HG02623 (cell line): Measurements from ENCODE around the gene DENND2A.
"Not testable (repeated sequence)": the region's sequence is repeated elsewhere in the genome, so short reads cannot be mapped to it uniquely, and the experiment has no call there.

Source experiments
- ATAC-seq: cut with Tn5 transposase; IDR thresholded peaks from one replicate; pipeline ENCODE4 v1.9.1; 2021; ENCODE audit warnings: moderate library complexity; ENCODE audit not compliant: unreplicated experiment

Gene DENND2A

DNA sequence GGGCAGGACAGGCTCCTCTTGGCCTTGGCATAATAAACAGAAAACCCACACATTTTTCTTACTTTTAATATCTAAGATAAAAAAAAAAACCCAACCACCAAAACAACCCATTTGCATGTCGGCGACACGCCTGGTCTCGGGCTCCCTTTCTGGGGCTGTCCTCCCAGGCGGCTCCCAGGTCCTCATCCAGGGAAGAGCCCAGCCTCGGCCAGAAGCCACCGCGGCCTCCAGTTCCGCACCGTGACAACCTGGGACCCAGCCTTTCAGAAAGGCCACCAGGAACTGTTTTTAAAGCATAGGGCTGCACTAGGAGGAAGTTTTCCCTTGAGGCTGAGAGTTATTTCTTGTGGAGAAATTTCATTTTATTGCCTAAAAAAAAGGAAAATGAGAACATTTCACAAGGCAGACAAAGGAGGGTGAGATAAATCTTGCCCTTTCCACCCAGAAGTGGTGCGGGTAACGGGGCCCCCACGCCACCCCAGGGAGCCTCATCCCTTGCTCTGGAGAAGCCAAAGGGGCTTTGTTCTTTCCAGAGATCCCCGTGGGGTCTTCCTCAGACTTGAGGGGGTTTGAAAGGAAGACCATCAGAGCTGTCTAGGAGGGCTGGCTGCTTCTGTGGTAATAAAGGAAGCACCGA lies 122.1 kb downstream of the DENND2A start:
- no peak for ATAC-seq

DNA sequence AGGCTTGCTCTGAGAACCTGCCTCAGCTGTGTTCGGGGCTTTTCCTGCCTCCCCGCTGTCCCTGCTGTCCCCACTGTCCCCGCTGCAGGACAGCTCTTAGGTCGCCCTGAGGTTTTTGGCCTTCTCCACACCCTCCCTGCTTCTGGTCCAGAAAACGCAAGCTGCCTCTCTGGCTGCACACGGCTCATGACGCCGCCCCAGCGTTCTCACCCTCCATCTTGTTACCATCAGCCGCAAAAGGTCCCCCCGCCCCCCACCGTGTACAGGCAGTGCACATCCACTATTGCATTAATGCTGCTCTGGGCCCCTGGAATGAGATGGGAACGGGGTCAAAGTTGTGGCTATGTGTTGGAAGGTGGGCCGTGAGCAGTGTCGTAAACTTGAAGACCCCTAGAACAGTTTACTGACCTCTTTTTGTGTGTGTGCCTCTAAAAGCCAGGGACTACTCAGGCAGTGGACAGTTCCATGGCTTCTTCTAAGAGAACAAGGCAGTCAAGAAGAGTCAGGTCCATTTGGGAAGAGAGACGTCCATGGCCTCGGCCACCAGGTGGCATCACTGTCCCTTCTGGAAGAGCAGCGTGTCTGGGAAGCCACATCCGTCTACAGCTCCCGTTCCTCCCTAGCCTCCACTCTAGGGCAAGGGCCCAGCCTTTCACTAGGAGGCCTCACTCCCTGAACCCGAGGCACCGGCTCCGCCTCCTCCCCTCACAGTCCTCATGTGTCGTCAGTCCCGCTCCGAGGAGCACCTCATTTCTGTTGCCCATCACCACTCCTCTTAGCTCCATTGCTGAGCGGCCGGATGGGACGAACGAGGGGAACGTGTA lies 122.9 kb downstream of the DENND2A start:
- ATAC-seq: no peak

DNA sequence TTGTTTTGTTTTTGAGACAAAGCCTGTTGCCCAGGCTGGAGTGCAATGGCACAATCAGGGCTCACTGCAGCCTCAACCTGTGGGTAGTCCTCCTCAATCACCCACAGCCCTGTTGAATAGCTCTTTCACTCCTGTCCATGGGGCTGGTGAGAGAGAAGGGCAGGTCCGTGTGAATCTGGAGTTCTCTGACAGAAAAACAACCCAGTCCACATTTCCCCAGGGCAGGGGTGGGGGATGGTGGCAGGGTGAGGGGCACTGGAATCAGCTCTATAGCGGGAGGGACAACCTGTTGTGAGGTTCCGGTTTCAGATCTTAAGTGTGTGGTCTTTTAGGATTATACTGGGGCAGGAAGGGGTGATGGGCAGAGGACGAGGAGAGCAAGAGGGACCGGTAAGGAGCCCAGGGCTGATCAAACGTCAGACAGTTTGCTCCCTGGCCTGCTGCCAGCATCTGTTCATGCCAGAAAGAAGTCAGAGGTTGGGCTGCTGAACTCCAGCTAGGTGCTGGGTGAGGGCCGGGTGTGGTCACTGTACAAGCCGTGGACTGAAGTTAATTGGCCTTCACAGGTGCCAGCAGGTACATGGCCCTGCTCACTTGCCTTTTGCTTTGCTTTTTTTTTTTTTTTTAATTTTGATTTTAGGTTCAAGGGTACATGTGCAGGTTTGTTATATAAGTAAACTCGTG lies 128.2 kb downstream of the DENND2A start:
- no peak for ATAC-seq

DNA sequence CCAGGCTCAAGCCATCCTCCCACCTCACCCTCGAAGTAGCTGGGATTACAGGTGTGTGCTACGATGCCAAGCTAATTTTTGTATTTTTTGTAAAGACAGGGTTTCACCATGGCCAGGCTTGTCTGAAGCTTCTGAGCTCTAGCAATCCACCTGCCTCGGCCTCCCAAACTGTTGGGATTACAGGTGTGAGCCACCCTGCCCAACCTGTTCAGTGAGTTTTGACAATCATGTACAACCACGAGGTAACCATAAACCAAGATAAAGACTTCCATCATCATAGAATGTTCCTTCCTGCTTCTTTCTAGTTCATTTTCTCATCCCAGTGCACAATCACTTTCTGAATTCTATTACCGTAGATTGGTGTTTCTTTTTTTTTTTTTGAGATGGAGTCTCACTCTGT lies 130.8 kb downstream of the DENND2A start:
- ATAC-seq: no peak

DNA sequence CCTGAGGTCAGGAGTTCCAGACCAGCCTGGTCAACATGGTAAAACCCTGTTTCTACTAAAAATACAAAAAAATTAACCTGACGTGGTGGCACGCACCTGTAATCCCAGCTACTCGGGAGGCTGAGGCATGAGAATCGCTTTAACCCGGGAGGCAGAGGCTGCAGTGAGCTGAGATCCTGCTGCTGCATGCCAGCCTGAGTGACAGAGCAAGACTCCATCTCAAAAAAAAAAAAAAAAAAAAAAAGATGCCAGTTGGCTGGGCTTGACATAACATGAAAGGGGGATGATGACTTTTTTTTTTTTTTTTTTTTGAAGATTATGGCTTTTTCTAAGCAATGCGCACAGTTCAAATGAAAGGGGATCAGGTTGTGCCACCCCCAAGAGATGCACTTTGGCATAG lies 133.1 kb downstream of the DENND2A start:
- ATAC-seq: not testable (repeated sequence)

DNA sequence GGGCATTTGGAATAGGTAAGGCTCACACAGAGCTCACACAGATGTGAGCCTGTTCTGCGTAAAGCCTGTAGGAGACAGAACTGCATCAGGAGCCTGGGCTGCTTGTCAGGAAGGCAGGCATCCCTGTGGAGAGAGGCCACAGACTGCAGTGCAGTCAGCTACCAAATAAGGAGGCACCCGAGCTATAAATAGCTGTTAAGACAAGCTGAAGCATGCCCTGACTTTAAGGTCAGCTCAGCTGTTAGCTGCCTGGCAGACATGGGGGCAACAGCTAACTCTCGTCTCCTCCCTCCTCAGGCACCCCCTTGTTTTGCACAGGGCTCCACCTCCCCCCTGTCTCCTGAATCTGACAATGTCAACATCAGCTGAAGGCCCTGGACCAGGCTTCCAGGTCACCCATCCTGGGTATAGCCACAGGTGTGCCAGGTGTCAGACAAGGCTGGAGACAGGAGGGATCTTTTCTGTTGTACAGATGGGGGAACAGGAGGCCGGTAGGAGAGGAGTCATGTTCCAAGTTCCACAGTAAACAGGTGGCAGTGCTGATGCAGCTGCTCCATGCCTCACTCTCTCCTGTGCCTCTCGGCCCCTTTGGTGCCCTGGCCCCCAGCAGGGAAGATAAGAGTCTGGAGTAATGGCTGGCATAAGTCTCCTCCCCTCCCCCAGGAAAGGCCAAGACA lies 133.7 kb downstream of the DENND2A start:
- ATAC-seq: no peak

DNA sequence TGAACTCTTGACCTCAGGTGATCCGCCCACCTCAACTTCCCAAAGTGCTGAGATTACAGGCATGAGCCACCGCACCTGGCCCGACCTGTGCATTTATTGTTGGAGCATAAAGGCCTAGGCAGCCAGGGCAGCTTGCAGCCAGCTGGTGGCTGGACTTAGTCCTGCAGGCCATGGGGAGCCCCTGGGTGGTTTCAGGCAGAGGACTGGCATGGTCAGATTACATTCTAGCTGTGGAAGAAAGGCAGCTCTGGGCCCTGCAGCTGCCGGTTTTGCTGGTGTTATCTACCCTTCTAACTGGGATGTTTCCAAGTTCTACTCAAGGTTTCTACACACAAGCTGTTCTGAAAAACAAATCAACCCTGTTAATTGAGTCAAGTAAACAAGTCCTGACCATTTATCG lies 138.6 kb downstream of the DENND2A start:
- no peak for ATAC-seq

DNA sequence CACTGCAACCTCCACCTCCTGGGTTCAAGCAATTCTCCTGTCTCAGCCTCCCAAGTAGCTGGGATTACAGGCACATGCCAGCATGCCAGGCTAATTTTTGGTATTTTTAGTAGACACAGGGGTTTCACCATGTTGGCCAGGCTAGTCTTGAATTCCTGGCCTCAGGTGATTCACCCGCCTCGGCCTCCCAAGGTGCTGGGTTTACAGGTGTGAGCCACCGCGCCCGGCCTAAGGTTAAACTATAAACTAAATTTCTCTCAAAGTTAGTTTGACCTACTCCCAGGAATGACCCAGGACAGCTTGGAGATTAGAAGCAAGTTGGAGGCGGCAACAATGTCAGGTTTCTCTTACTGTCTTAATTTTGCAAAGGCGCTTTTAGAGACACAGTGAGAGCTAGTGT lies 142.8 kb downstream of the DENND2A start:
- ATAC-seq: not testable (repeated sequence)

DNA sequence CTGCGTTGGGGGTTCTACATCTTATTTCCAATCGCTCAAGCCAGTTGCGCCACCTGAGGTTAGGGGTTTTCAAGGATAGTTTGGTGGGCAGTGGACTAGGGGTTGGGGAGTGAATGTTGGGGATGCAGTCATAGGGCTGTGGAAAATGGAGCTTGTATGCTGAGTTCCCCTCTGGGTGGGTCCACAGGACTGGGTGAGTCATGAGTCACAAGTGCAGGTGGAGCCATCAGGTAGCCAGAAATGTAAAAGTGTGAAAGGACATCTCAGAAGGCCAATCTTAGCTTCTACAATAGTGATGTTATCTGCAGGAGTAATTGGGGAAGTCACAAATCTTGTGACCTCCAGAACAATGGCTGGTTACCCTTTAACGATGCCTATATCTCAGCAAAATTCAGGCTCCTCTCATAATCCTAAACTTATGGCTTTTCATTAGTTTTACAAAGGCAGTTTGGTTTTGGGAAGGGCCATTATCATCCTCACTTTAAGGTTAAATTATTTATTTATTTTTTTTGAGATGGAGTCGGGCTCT lies 143.3 kb downstream of the DENND2A start:
- ATAC-seq: no peak

DNA sequence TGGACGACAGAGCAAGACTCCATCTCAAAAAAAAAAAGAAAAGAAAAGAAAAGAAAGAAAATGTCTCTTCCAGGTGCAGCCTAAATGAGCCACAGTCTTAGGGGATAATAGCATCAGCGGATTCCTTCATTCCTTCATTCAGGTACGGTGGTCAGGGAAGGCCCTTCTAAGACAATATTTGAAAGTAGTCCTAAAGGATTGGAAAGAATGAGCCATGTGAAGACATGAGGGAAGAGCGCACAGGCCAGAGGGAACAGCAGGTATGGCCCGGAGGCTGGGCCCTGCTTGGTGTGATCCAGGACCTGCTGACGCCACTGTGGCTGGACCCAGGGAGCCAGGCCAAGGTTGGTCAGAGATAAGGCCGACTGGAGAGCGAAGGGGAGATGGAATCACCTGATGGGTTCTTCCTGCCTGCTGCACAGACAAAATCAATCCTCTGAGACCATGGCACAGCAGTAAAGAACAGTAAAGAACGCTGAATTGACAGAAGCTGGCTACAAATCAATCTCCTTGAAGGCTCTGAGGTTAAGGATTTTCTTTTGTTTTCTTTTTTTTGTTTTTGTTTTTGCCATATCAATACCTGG lies 145.0 kb downstream of the DENND2A start:
- ATAC-seq: no peak

DNA sequence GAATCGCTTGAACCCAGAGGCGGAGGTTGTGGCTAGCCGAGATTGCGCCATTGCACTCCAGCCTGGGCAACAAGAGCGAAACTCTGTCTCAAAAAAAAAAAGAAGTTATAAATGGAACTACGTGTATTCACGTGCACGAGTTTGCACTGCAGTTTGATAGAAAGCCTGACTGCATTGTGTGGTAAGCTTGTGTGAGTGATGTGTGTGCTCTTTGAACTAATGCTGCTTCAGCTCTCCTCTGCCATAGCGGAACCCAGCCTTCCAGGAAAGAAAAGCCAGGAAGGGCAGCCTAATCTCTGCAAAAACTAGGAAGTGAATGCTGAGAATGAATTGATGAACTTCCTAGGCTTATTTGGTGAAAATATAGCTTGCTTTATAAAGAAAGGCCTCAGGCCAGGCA lies 145.7 kb downstream of the DENND2A start:
- ATAC-seq: no peak

DNA sequence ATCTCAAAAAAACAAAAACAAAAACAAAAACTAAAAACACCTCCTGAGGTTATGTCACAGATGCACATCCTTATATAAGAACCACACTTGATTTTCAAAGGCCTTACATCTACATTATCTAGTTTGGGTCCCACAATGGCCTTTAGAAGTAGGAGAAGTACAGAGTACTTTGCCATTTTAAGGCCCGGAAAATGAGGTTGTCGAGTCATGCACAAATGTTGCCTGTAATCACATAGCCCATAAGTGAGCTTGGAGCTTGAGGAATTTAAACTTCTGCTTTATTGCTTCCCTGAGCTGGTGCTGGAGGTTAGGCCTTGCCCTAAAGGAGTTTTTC lies 151.6 kb downstream of the DENND2A start:
- no peak for ATAC-seq

DNA sequence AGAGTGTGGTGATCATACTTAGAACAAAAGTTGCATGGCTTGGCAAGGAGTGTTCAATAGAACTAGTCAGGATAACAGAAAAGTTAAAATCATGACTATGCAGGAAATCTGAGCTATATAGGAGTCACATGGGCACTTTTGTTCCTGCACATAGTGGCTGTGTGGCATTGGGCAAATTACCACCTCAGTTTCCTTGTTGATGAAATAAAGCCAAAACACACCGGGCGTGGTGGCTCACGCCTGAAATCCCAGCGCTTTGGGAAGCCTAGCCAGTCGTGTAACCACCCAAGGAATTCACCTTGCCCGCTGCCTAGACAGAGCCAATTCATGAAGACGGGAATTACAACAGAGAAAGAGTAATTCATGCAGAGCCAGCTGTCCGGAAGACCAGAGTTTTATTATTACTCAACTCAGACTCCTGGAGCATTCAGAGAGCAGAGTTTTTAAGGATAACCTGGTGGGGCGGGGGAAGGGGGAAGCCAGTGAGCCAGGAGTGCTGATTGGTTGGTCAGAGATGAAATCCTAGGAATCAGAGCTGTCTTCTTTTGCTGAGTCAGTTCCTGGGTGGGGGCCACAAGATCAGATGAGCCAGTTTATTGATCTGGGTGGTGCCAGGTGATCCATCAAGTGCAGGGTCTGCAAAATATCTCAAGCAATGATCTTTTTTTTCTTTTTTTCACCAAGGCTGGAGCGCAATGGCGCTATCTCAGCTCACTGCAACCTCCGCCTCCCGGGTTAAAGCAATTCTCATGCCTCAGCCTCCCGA lies 154.9 kb downstream of the DENND2A start:
- no peak for ATAC-seq

DNA sequence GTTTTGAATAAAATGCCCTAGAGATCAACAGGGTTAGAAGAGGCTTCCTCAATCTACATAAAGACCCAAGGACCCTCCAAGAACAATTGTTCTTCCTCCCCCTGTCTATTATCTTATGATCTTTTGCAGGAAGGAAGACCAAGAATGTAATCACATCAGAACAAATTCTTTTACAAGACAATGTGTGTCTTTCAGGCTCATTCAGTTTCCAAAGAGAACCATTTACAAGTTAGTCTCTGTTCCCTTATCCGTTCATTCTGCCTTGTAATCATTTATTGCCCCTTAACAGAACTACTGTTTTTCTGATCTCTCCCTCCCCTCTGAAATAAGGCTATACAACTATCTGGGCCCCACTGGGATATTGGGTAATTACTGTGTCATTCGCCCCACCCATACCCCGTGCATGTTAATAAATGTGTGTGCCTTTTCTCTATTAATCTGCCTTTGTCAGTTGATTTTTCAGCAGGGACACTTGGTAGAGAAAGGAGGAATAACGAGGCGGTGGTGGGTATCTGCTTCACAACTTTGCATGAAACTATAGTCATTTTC lies 155.6 kb downstream of the DENND2A start:
- no peak for ATAC-seq

DNA sequence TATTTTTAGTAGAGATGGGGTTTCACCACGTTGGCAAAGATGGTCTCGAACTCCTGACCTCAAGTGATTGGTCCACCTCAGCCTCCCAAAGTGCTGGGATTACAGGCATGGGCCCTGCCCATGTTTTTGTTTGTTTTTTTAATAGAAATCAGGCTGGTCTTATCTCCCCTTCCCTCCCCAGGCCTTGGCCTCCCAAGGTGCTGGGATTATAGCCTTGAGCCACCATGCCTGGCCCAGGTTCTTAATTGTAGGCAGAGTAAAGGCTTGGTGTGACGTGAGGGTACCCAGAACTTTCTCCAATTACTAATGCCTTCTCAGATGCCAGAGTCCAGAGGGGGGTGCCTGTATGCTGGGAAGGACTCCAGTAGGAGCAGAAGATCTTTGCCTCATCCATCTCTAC lies 156.1 kb downstream of the DENND2A start:
- ATAC-seq: no peak

DNA sequence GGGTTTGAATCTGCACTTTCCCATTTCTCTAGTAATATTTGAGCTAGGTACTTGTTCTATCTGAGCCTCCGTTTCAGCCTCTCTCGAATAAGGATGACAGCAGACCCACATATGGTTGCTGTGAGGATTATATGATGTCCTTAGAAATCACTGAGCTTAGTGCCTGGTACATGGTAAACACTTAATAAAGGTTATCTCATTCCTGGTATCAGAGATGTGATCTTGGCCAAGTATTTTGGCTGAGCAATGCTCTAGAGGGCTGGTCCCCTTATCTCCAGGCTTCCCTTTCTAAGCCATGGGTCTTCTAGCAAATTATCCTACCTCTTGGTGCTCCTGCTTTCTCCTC lies 160.9 kb downstream of the DENND2A start:
- no peak for ATAC-seq

DNA sequence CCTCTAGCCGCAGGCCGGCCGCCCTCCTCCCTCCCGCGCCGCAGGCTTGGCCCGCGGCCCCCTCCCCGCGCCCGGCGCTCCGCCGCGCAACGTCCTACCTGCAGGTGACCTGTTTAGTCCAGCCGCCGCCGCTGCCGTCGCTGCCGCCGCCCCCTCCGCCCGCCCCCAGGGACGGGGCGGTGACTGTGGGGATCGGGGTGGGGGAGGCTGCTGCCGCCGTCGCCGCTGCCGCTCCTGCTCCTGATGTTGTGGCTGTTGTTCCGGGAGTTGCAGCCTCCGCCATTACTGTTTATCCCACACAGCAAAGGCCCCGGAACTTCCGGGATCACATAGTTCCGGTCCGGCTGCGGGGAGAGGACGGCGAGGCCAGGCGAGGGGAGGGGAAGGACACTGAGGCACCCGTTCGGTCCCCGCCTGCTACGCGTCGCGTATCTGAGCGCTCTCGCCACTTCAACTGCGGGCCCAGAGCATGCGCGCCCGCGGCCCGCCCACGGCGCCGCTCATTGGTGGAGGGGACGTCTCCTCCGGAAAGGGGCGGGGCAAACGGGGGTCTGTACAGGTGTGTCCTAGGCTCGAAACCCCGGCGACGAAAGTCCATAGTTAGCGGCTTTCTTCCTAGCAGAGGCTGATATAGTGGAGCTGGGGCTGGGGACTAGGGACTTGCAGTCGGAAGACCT lies 161.4 kb downstream of the DENND2A start, which contains the start of gene MKRN1:
Gene MKRN1, minus strand, starts transcription at position 444 of the 677 bp plus-strand sequence. Its CDS starts 161 bp downstream, at position 283.
- peak; percentile 95 for ATAC-seq

DNA sequence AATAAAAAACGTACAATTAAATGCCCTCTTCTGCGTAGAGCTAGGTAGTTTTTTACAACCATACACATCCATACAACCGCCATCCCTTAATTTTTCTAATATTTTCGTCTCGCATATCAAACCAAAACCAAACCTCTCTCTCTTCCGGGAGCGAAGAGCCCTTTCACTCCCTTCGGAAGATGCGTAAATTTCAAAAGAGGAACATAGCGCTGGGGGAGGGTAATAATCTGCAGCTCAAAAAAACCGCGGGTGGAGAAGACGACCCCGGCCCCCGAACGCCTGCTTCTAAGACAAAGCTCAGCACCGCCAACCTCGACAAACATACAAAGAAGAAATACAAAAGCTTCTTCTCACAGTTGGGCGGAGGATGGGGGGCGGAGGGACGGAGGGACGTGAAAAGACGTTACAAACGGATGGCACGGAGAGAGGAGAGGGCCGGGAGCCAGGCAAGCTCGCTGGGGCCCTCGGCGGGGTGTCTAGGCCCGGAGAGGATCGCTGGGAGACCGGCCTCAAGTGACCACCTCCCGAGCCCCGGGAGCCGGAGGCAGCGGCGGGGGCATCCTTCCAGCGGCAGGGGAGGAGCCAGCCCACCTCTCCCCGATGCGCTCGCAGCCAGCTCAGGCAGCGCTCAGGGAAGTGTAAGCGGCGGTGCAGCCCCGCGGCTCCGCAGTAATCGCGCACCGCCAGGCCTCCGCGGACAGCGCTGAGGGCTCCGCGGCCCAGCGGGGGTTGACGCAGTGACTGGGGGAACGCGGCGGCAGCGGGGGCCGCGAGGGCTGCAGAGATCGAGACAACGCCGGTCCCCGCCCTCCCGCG lies 162.2 kb downstream of the DENND2A start:
- peak; percentile 2 for ATAC-seq
